Duodenal mucosa (tissue), 2 donors: ENCODE results near the gene KCNG1.

ENCODE experiments used
- H3K27ac ChIP-seq: one replicate; pipeline ENCODE4 v1.7.0; 2013; ENCODE audit warnings: low read depth, low read length
- H3K27me3 ChIP-seq, 2 donors: one replicate each; pipeline ENCODE4 v1.7.0; 2013; ENCODE audit warnings: low read length in 2 of 2, control low read depth in 1 of 2; ENCODE audit not compliant: insufficient read depth in 2 of 2, control insufficient read depth in 1 of 2
- H3K36me3 ChIP-seq, 2 donors: one replicate each; pipeline ENCODE4 v1.7.0; 2013; ENCODE audit warnings: low read length in 2 of 2, control low read depth in 1 of 2; ENCODE audit not compliant: insufficient read depth in 2 of 2, control insufficient read depth in 1 of 2
- H3K4me1 ChIP-seq, 2 donors: one replicate each; pipeline ENCODE4 v1.7.0; 2013; ENCODE audit warnings: low read length in 2 of 2, control low read depth in 1 of 2; ENCODE audit not compliant: insufficient read depth in 2 of 2, control insufficient read depth in 1 of 2
- H3K4me3 ChIP-seq, 2 donors: one replicate each; pipeline ENCODE4 v1.7.0; 2013; ENCODE audit warnings: low read length in 2 of 2, low read depth in 1 of 2
- H3K9ac ChIP-seq, 2 donors: one replicate each; pipeline ENCODE4 v1.7.0; 2013; ENCODE audit warnings: low read length in 2 of 2, low read depth in 1 of 2
- H3K9me3 ChIP-seq, 2 donors: one replicate each; pipeline ENCODE4 v1.7.0; 2013; ENCODE audit warnings: low read length in 2 of 2, control low read depth in 1 of 2; ENCODE audit not compliant: control insufficient read depth in 1 of 2

The KCNG1 gene

DNA sequence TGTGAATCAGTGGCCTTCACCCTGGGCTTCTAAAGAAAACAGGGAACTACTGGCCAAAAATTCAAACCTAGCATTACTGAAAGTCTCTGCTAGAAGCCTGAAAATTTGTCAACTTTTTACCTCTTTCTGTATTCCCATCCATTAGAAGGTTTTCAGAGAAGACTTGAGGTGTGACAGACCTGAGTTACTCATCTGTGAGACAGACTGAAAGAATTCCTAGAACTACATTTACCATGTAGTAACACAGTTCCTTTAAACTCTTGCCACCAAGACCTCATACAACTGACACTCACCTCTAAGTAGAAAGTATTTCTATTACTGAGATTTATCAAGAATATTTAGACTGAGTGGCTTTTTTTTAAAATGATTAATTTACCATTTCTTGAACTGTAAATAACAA is 69.1 kb downstream of the KCNG1 start:
- no peaks in the 10 kb centered on the region for H3K27me3 ChIP-seq
- no peak overlapping the region for H3K9ac ChIP-seq
- peaks cover 19 to 43% of the 10 kb centered on the region in 2 donors for H3K36me3 ChIP-seq
- H3K4me3 ChIP-seq, result no peak overlapping the region
- no peak overlapping the region for H3K27ac ChIP-seq
- H3K4me1 ChIP-seq, result peaks cover 13 to 17% of the 10 kb centered on the region in 2 donors
- H3K9me3 ChIP-seq, result no peaks in the 10 kb centered on the region
